Tibial nerve (tissue), 4 donors: ENCODE measurements around the gene RPLP1. TPM values are rescaled to one million over a fixed set of nuclear protein-coding genes. Genes with fewer than 3 reads are reported as not detected.

Experiments used
- DNase-seq, 2 donors: peaks; one replicate each; pipeline ENCODE4 v3.0.0-alpha.2; 2019; ENCODE audit warnings: low spot score in 2 of 2
- H3K27ac ChIP-seq, 4 donors: fragments of 200-600 bp; sonication (generic) in 3 of 4; one replicate each; pipeline ENCODE4 v1.5.1; 2017 to 2019; ENCODE audit warnings: mild to moderate bottlenecking in 1 of 4
- H3K27me3 ChIP-seq, 2 donors: fragments of 200-600 bp; sonication (generic) in 1 of 2; one replicate each; pipeline versions ENCODE4 v1.5.1 to v1.6.0; 2017 to 2019
- H3K36me3 ChIP-seq, 3 donors: fragments of 200-600 bp; sonication (generic); one replicate each; pipeline ENCODE4 v1.5.1; 2018 to 2019
- H3K4me1 ChIP-seq, 4 donors: fragments of 200-600 bp; sonication (generic) in 3 of 4; one replicate each; pipeline ENCODE4 v1.5.1; 2017 to 2019
- H3K4me3 ChIP-seq, 4 donors: fragments of 200-600 bp; sonication (generic) in 3 of 4; one replicate each; pipeline ENCODE4 v1.5.1; 2017 to 2019; ENCODE audit warnings: mild to moderate bottlenecking in 1 of 4, moderate library complexity in 1 of 4
- H3K9me3 ChIP-seq, 4 donors: fragments of 200-600 bp; sonication (generic) in 3 of 4; one replicate each; pipeline ENCODE4 v1.5.1; 2017 to 2019
- EP300 ChIP-seq, 2 donors: sonication (generic); formaldehyde crosslinking; IDR thresholded peaks; one replicate each; pipeline ENCODE4 v1.6.1; 2017; ENCODE audit warnings: antibody characterized with exemption in 2 of 2, mild to moderate bottlenecking in 1 of 2
- POLR2A ChIP-seq, 2 donors: fragments of 450-650 bp; IDR thresholded peaks; one replicate each; pipeline ENCODE4 v1.6.1; 2017; ENCODE audit warnings: antibody characterized with exemption in 2 of 2, mild to moderate bottlenecking in 2 of 2, moderate library complexity in 2 of 2
- WGBS, 2 donors: methylation state at CpG; one replicate each; pipeline ENCODE4 v1.1.5; 2018; 5-methylcytosine and 5-hydroxymethylcytosine counted together
- total RNA-seq, 4 donors: library from RNA; depleted of rRNA; stranded (reverse); fragments of >200 nt; gene quantifications; one replicate each; pipeline ENCODE4 v1.1.0, GENCODE V29; 2016
- TF ChIP-seq, protein P1 (sequence below), 5 experiments: fragments of 200-600 bp in 3 of 5; fragments of 450-650 bp in 2 of 5; sonication (generic) in 3 of 5; IDR thresholded peaks; one replicate each; pipeline ENCODE4 v1.5.1; 2016 to 2019; ENCODE audit warnings: antibody characterized with exemption in 5 of 5, mild to moderate bottlenecking in 3 of 5, moderate library complexity in 2 of 5

The RPLP1 gene
- total RNA-seq, 4 donors from 2014 or later = 435 to 693 (median 620) TPM

DNA sequence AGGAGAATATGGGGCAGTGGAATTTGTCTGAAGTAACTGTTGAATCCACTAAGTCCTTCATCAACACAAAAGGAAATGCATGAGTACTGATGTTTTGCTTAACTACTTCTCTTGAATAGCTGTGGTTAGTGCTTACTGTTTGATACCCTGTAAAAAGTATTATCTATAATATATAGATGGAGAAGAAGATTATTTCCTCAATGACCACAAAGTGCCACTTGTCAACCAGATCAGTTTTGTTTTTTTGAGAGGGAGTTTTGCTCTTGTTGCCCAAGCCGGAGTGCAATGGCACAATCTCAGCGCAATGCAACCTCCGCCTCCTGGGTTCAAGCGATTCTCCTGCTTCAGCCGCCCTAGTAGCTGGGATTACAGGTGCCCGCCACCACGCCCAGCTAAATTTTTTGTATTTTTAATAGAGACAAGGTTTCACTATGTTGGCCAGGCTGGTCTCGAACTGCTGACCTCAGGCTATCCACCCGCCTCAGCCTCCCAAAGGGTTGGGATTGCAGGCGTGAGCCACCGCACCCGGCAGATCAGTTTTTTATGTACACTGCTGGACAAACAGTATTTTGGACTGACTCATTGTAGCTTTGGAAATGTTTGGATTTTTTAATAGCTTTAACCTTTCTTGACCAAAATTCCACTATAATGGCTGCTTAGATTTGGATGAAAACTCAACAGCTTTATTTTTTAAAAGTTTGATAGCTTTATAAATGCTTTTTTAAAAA, 1.5 kb upstream of the RPLP1 start:
- Histone ChIP-seq H3K4me1 (peaks cover 0 to 36% (median 19%) of the 10 kb centered on the region in 4 donors), H3K27me3 (no peaks in the 10 kb centered on the region), H3K9me3 (no peaks in the 10 kb centered on the region), H3K36me3 (peaks cover 0 to 14% (median 2%) of the 10 kb centered on the region in 3 donors), H3K4me3 (no peak overlapping the region), H3K27ac (peak overlapping the region in 1 of 4 donors; percentile 22)
- no peak for DNase-seq
- TF ChIP-seq POLR2A (IDR thresholded peaks at IDR 0.05) (no peak), EP300 (IDR thresholded peaks at IDR 0.05) (no peak)
- TF ChIP-seq, protein P1, sequence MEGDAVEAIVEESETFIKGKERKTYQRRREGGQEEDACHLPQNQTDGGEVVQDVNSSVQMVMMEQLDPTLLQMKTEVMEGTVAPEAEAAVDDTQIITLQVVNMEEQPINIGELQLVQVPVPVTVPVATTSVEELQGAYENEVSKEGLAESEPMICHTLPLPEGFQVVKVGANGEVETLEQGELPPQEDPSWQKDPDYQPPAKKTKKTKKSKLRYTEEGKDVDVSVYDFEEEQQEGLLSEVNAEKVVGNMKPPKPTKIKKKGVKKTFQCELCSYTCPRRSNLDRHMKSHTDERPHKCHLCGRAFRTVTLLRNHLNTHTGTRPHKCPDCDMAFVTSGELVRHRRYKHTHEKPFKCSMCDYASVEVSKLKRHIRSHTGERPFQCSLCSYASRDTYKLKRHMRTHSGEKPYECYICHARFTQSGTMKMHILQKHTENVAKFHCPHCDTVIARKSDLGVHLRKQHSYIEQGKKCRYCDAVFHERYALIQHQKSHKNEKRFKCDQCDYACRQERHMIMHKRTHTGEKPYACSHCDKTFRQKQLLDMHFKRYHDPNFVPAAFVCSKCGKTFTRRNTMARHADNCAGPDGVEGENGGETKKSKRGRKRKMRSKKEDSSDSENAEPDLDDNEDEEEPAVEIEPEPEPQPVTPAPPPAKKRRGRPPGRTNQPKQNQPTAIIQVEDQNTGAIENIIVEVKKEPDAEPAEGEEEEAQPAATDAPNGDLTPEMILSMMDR (IDR thresholded peaks at IDR 0.05) = no peak
- WGBS, 2 donors = 87 to 89% methylated on average over 12 of the region's 12 CpGs

GRCh38 chr15:69451951-69452691, 497 bp upstream of the RPLP1 start:
- 20 to 30% methylated on average over 32 of the region's 32 CpGs for WGBS, 2 donors
- H3K9me3 ChIP-seq = no peaks in the 10 kb centered on the region
- H3K27me3 ChIP-seq = no peaks in the 10 kb centered on the region

DNA sequence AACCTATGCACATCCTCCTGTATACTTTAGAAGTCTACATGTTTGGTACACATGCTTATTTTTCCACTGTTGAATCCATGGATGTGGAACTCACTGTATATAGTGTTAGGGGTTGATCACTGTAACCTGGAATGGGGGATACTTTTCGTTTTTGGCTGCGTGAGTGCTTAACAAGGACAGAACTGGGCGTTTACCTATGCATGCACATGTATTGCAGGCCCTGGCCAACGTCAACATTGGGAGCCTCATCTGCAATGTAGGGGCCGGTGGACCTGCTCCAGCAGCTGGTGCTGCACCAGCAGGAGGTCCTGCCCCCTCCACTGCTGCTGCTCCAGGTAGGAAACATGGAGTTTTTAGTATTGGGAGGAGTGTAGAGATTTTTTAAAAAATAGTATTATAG, 2.3 kb downstream of the RPLP1 start:
- Histone ChIP-seq H3K4me3 (peak overlapping the region in 2 of 4 donors; percentile 93 to 97), H3K27me3 (no peaks in the 10 kb centered on the region), H3K36me3 (peaks cover 0 to 29% (median 9%) of the 10 kb centered on the region in 3 donors), H3K27ac (no peak overlapping the region), H3K9me3 (no peaks in the 10 kb centered on the region), H3K4me1 (peaks cover 0 to 37% (median 19%) of the 10 kb centered on the region in 4 donors)
- WGBS, 2 donors = 44 to 51% methylated on average over 5 of the region's 5 CpGs
- TF ChIP-seq EP300 (IDR thresholded peaks at IDR 0.05) (no peak), POLR2A (IDR thresholded peaks at IDR 0.05) (no peak)
- TF ChIP-seq, protein P1 (IDR thresholded peaks at IDR 0.05) = no peak
- no peak for DNase-seq

More at GRCh38 chr15:69451951-69452691, 497 bp upstream of the RPLP1 start:
- H3K27ac ChIP-seq = peak overlapping the region; percentile 34 to 95 (median 90)
- H3K4me3 ChIP-seq = peak overlapping the region; percentile 85 to 97 (median 90)
- H3K36me3 ChIP-seq = peaks cover 0 to 21% (median 9%) of the 10 kb centered on the region in 3 donors
- TF ChIP-seq, protein P1 (IDR thresholded peaks at IDR 0.05) = no peak
- TF ChIP-seq EP300 (IDR thresholded peaks at IDR 0.05) (no peak), POLR2A (IDR thresholded peaks at IDR 0.05) (no peak)
- peak in 1 of 2 donors; percentile 17 for DNase-seq
- peaks cover 0 to 37% (median 19%) of the 10 kb centered on the region in 4 donors for H3K4me1 ChIP-seq

DNA sequence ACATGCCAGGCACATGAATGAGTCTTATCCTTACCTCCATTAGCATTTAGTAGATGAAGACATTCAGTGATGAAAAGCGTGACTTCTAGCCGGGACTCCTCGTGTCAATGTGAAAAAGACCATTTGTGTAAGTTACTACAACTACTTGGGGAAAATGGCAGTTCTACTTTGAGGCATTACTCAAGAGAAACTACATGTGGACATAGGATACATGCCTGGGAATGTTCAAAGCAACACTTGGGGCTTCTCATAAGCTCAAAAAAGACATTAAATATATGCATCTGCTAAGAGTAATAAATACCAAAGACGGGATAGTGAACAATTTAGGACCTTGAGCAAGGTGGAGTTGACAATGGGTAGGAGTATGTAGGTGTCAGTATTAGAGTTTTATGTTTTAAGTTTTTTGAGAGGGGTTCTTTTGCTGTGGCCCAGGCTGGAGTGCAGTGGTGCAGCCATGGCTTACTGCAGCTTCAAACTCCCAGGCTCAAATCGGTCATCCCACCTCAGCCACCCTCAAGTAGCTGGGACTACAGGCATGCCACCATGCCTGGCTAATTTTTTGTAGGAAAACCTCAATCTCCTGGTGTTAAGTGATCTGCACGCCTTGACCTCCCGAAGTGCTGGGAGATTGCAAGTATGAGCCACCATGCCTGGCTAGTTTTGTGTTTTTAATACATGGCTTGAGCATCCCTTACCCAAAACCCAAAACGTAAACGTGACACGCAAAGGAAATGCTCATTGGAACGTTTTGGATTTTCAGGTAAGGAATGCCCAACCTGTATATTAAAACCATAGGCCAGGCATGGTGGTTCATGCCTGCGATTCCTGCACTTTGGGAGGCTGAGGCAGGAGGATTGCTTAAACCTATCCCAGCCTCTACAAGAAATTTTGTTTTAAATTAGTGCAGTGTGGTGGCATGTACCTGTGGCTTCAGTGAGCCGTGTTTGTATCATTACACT, 3.9 kb downstream of the RPLP1 start:
- Histone ChIP-seq H3K9me3 (no peaks in the 10 kb centered on the region), H3K4me3 (no peak overlapping the region), H3K36me3 (peaks cover 0 to 29% (median 9%) of the 10 kb centered on the region in 3 donors), H3K4me1 (peaks cover 0 to 41% (median 19%) of the 10 kb centered on the region in 4 donors), H3K27ac (no peak overlapping the region), H3K27me3 (no peaks in the 10 kb centered on the region)
- TF ChIP-seq, protein P1 (IDR thresholded peaks at IDR 0.05) = no peak
- TF ChIP-seq POLR2A (IDR thresholded peaks at IDR 0.05) (no peak), EP300 (IDR thresholded peaks at IDR 0.05) (no peak)
- DNase-seq = no peak
- 85 to 89% methylated on average over 13 of the region's 13 CpGs for WGBS, 2 donors
